ENCODE results near the gene REELD1.

REELD1 gene

DNA sequence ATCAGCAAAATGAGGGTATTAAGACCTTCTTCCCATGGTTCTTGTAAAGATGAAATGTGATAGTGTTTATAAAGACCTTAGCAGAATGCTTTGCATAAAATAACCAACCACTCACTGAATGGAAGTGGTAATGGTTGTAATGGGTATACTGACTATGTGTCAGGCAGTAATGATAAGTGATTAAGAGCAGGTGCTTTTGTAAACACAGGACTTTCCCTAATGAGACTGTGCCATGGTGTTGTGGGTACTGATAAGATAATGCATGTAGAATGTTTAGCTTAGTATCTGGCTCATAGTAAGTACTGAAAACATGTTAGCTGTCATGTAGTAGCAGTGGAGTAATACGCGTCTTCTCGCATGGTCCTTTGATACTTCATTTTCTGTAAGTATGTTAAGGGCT is 31.9 kb upstream of the REELD1 start (continued):
- TF ChIP-seq, protein P1, sequence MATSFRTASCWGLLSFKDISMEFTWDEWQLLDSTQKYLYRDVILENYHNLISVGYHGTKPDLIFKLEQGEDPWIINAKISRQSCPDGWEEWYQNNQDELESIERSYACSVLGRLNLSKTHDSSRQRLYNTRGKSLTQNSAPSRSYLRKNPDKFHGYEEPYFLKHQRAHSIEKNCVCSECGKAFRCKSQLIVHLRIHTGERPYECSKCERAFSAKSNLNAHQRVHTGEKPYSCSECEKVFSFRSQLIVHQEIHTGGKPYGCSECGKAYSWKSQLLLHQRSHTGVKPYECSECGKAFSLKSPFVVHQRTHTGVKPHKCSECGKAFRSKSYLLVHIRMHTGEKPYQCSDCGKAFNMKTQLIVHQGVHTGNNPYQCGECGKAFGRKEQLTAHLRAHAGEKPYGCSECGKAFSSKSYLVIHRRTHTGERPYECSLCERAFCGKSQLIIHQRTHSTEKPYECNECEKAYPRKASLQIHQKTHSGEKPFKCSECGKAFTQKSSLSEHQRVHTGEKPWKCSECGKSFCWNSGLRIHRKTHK (tag by site-specific recombination; IDR thresholded peaks at IDR 0.05), result no peak
- TF ChIP-seq ZNF23 (tag by site-specific recombination; IDR thresholded peaks at IDR 0.05; ENCODE audit: borderline replicate concordance) (no peak), ZNF302 (tag by site-specific recombination; IDR thresholded peaks at IDR 0.05; ENCODE audit: low read depth) (no peak), GLI4 (tag by site-specific recombination; IDR thresholded peaks at IDR 0.05) (no peak)
- TF ChIP-seq, protein P2, sequence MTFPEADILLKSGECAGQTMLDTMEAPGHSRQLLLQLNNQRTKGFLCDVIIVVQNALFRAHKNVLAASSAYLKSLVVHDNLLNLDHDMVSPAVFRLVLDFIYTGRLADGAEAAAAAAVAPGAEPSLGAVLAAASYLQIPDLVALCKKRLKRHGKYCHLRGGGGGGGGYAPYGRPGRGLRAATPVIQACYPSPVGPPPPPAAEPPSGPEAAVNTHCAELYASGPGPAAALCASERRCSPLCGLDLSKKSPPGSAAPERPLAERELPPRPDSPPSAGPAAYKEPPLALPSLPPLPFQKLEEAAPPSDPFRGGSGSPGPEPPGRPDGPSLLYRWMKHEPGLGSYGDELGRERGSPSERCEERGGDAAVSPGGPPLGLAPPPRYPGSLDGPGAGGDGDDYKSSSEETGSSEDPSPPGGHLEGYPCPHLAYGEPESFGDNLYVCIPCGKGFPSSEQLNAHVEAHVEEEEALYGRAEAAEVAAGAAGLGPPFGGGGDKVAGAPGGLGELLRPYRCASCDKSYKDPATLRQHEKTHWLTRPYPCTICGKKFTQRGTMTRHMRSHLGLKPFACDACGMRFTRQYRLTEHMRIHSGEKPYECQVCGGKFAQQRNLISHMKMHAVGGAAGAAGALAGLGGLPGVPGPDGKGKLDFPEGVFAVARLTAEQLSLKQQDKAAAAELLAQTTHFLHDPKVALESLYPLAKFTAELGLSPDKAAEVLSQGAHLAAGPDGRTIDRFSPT (tag by site-specific recombination; IDR thresholded peaks at IDR 0.05), result no peak

DNA sequence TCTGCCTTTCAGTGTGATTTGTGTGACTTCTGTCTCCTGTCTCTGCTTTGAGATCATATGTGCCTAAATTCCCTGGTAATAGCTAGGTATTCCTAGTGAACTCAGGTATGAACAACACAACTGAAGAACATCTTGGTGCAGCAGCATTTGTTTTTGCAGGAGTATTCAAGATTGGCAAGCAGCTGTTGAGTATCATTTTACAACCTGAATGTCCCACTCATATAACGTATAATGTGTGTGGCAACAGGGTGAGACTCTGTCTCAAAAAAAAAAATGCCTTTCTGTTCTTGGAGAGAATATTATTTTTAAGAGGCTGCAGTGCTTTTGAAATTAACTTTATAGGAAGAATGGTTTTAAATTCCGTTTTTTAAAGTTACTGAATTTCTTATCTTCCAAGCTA is 31.1 kb upstream of the REELD1 start:
- POLR2A ChIA-PET, result no interaction called here
- CTCF ChIA-PET, result no interaction called here

More for the DNA sequence above, 31.1 kb upstream of the REELD1 start:
- Histone ChIP-seq H3K4me1 (ENCODE audit: control insufficient read depth, insufficient read depth, low read length) (0 out of 2 replicates have a peak, but pooled peaks cover 2% of the 10 kb centered on the region), H3K36me3 (ENCODE audit: control insufficient read depth in 2 of 2, insufficient read depth in 1 of 2, low read length in 2 of 2) (peaks cover 9 to 41% of the 10 kb centered on the region in 2 experiments), H3K4me3 (ENCODE audit: low read depth, low read length) (no peak overlapping the region), H3K9me3 (ENCODE audit: control insufficient read depth, insufficient read depth, low read depth, low read length) (no peaks in the 10 kb centered on the region), H3K27ac (ENCODE audit: extremely low read depth, low read depth, low read length) (no peak overlapping the region)
- no peak for TF ChIP-seq ZBTB21 (tag by site-specific recombination; IDR thresholded peaks at IDR 0.05)
- TF ChIP-seq HOXC10 (CRISPR knock-in tag; IDR thresholded peaks at IDR 0.05), result no peak
- TF ChIP-seq ZNF549 (tag by site-specific recombination; IDR thresholded peaks at IDR 0.05), result no peak
- no peak for TF ChIP-seq ZNF560 (tag by site-specific recombination; IDR thresholded peaks at IDR 0.05; ENCODE audit: borderline replicate concordance)
- TF ChIP-seq ZNF157 (tag by site-specific recombination; IDR thresholded peaks at IDR 0.05), result no peak
- TF ChIP-seq ZBTB20 (tag by site-specific recombination; IDR thresholded peaks at IDR 0.05), result no peak
- TF ChIP-seq KLF7 (tag by site-specific recombination; IDR thresholded peaks at IDR 0.05; ENCODE audit: borderline replicate concordance), result no peak
- TF ChIP-seq, protein P3, sequence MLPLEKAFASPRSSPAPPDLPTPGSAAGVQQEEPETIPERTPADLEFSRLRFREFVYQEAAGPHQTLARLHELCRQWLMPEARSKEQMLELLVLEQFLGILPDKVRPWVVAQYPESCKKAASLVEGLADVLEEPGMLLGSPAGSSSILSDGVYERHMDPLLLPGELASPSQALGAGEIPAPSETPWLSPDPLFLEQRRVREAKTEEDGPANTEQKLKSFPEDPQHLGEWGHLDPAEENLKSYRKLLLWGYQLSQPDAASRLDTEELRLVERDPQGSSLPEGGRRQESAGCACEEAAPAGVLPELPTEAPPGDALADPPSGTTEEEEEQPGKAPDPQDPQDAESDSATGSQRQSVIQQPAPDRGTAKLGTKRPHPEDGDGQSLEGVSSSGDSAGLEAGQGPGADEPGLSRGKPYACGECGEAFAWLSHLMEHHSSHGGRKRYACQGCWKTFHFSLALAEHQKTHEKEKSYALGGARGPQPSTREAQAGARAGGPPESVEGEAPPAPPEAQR (tag by site-specific recombination; IDR thresholded peaks at IDR 0.05), result no peak
- TF ChIP-seq ZNF629 (tag by site-specific recombination; IDR thresholded peaks at IDR 0.05), result no peak
- no peak for TF ChIP-seq ZNF174 (tag by site-specific recombination; IDR thresholded peaks at IDR 0.05)
- no peak for TF ChIP-seq ZNF366 (tag by site-specific recombination; conservative IDR thresholded peaks at IDR 0.05)
- TF ChIP-seq GFI1B (tag by site-specific recombination; IDR thresholded peaks at IDR 0.05), result no peak
- no peak for TF ChIP-seq ZNF707 (tag by site-specific recombination; IDR thresholded peaks at IDR 0.05)
- no peak for TF ChIP-seq ZNF132 (tag by site-specific recombination; IDR thresholded peaks at IDR 0.05; ENCODE audit: borderline replicate concordance)
- no peak for TF ChIP-seq ZNF292 (tag by site-specific recombination; IDR thresholded peaks at IDR 0.05; ENCODE audit: borderline replicate concordance, low read depth)
- TF ChIP-seq, protein P4, sequence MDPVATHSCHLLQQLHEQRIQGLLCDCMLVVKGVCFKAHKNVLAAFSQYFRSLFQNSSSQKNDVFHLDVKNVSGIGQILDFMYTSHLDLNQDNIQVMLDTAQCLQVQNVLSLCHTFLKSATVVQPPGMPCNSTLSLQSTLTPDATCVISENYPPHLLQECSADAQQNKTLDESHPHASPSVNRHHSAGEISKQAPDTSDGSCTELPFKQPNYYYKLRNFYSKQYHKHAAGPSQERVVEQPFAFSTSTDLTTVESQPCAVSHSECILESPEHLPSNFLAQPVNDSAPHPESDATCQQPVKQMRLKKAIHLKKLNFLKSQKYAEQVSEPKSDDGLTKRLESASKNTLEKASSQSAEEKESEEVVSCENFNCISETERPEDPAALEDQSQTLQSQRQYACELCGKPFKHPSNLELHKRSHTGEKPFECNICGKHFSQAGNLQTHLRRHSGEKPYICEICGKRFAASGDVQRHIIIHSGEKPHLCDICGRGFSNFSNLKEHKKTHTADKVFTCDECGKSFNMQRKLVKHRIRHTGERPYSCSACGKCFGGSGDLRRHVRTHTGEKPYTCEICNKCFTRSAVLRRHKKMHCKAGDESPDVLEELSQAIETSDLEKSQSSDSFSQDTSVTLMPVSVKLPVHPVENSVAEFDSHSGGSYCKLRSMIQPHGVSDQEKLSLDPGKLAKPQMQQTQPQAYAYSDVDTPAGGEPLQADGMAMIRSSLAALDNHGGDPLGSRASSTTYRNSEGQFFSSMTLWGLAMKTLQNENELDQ (tag by site-specific recombination; IDR thresholded peaks at IDR 0.05; ENCODE audit: low read depth), result no peak
- TF ChIP-seq, protein P5, sequence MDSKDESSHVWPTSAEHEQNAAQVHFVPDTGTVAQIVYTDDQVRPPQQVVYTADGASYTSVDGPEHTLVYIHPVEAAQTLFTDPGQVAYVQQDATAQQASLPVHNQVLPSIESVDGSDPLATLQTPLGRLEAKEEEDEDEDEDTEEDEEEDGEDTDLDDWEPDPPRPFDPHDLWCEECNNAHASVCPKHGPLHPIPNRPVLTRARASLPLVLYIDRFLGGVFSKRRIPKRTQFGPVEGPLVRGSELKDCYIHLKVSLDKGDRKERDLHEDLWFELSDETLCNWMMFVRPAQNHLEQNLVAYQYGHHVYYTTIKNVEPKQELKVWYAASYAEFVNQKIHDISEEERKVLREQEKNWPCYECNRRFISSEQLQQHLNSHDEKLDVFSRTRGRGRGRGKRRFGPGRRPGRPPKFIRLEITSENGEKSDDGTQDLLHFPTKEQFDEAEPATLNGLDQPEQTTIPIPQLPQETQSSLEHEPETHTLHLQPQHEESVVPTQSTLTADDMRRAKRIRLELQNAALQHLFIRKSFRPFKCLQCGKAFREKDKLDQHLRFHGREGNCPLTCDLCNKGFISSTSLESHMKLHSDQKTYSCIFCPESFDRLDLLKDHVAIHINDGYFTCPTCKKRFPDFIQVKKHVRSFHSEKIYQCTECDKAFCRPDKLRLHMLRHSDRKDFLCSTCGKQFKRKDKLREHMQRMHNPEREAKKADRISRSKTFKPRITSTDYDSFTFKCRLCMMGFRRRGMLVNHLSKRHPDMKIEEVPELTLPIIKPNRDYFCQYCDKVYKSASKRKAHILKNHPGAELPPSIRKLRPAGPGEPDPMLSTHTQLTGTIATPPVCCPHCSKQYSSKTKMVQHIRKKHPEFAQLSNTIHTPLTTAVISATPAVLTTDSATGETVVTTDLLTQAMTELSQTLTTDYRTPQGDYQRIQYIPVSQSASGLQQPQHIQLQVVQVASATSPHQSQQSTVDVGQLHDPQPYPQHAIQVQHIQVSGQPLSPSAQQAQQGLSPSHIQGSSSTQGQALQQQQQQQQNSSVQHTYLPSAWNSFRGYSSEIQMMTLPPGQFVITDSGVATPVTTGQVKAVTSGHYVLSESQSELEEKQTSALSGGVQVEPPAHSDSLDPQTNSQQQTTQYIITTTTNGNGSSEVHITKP (tag by site-specific recombination; IDR thresholded peaks at IDR 0.05), result no peak
- no peak for TF ChIP-seq ZNF843 (tag by site-specific recombination; IDR thresholded peaks at IDR 0.05)
